Peyer's patch (tissue), 4 donors: ENCODE data around the gene ZNF236. TPM values are rescaled to one million over a fixed set of nuclear protein-coding genes. Genes with fewer than 3 reads are reported as not detected.

Source experiments
- DNase-seq, 3 donors: peaks; one replicate each; pipeline ENCODE4 v3.0.0-alpha.2; 2017 to 2019
- H3K27ac ChIP-seq, 4 donors: fragments of 200-600 bp; sonication (generic); one replicate each; pipeline ENCODE4 v1.5.1; 2016 to 2019
- H3K27me3 ChIP-seq, 2 donors: fragments of 200-600 bp; sonication (generic); one replicate each; pipeline ENCODE4 v1.5.1; 2019
- H3K36me3 ChIP-seq, 3 donors: fragments of 200-600 bp; sonication (generic); one replicate each; pipeline ENCODE4 v1.5.1; 2016 to 2019
- H3K4me1 ChIP-seq, 4 donors: fragments of 200-600 bp; sonication (generic); one replicate each; pipeline ENCODE4 v1.5.1; 2016 to 2019
- H3K4me3 ChIP-seq, 4 donors: fragments of 200-600 bp; sonication (generic); 1 replicate in 3 of 4; 2 replicates in 1 of 4; pipeline ENCODE4 v1.5.1; 2016 to 2019; ENCODE audit warnings: mild to moderate bottlenecking in 1 of 4
- H3K9me3 ChIP-seq, 4 donors: fragments of 200-600 bp; sonication (generic); one replicate each; pipeline ENCODE4 v1.5.1; 2016 to 2019; ENCODE audit warnings: mild to moderate bottlenecking in 1 of 4
- POLR2A ChIP-seq, 2 donors: fragments of 450-650 bp; IDR thresholded peaks; one replicate each; pipeline ENCODE4 v1.5.1; 2017; ENCODE audit warnings: antibody characterized with exemption in 2 of 2, mild to moderate bottlenecking in 2 of 2, moderate library complexity in 2 of 2
- total RNA-seq, 4 donors: library from RNA; depleted of rRNA; stranded (reverse); fragments of >200 nt; gene quantifications; one replicate each; pipeline ENCODE4 v1.1.0, GENCODE V29; 2016
- TF ChIP-seq, protein P1 (sequence below), 6 experiments: fragments of 450-650 bp in 4 of 6; fragments of 200-600 bp in 2 of 6; sonication (generic) in 1 of 6; IDR thresholded peaks; one replicate each; pipeline ENCODE4 v1.5.1; 2017 to 2019; ENCODE audit warnings: antibody characterized with exemption in 6 of 6, mild to moderate bottlenecking in 3 of 6, moderate library complexity in 1 of 6

The ZNF236 gene
- total RNA-seq, 4 donors from 2014 or later, result 13.8 to 57.8 (median 27.7) TPM

GRCh38 chr18:77009675-77010074 is 187.3 kb downstream of the ZNF236 start:
- H3K27ac ChIP-seq, result no peak overlapping the region
- H3K9me3 ChIP-seq, result no peaks in the 10 kb centered on the region
- no peaks in the 10 kb centered on the region for H3K4me1 ChIP-seq
- no peak for TF ChIP-seq POLR2A (IDR thresholded peaks at IDR 0.05)
- TF ChIP-seq, protein P1, sequence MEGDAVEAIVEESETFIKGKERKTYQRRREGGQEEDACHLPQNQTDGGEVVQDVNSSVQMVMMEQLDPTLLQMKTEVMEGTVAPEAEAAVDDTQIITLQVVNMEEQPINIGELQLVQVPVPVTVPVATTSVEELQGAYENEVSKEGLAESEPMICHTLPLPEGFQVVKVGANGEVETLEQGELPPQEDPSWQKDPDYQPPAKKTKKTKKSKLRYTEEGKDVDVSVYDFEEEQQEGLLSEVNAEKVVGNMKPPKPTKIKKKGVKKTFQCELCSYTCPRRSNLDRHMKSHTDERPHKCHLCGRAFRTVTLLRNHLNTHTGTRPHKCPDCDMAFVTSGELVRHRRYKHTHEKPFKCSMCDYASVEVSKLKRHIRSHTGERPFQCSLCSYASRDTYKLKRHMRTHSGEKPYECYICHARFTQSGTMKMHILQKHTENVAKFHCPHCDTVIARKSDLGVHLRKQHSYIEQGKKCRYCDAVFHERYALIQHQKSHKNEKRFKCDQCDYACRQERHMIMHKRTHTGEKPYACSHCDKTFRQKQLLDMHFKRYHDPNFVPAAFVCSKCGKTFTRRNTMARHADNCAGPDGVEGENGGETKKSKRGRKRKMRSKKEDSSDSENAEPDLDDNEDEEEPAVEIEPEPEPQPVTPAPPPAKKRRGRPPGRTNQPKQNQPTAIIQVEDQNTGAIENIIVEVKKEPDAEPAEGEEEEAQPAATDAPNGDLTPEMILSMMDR (IDR thresholded peaks at IDR 0.05), result no peak
- peaks cover 0 to 8% (median 0%) of the 10 kb centered on the region in 3 donors for H3K36me3 ChIP-seq
- no peaks in the 10 kb centered on the region for H3K27me3 ChIP-seq
- no peak overlapping the region for H3K4me3 ChIP-seq
- no peak for DNase-seq

- Histone ChIP-seq H3K4me3 (no peak overlapping the region), H3K27me3 (no peaks in the 10 kb centered on the region), H3K4me1 (no peaks in the 10 kb centered on the region), H3K27ac (no peak overlapping the region), H3K36me3 (peaks cover 0 to 25% (median 0%) of the 10 kb centered on the region in 3 donors), H3K9me3 (no peaks in the 10 kb centered on the region)
- no peak for DNase-seq
- TF ChIP-seq, protein P1 (IDR thresholded peaks at IDR 0.05), result no peak
- TF ChIP-seq POLR2A (IDR thresholded peaks at IDR 0.05), result no peak
Observed at GRCh38 chr18:77012120-77012519, 189.8 kb downstream of the ZNF236 start.

DNA sequence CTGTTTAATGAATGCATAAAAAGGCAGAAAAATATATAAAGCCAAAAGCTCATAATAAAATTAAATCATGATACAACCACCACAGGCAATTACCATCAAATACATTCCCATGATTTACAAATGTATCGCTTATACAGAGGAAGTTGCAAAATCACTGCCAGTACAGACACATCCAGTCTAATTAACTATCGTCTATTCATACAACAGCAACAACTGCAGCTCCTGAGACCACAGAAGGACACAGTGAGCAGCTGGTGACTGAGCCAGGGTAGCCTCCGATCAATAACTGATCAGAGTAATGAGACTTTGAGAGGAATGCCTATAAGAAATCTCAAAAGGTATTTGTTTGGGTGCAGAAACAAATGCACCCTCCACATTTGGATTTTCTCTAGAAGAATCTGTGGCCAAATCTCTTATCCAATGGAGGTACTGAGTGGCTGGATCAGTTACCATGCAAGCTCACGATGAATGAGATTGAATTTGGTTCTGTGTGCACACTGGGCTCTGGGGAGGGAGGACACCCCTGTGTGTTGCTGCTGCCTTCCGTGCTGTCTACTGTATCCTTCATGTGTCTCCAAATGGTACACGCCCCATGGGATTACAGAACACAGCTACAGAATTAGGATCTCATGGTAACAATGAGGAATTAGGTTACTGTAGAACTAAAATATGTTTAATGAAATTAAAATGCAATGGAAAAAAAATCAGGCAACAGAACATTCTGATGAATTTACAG is 190.6 kb downstream of the ZNF236 start:
- TF ChIP-seq, protein P1 (IDR thresholded peaks at IDR 0.05), result no peak
- no peak for TF ChIP-seq POLR2A (IDR thresholded peaks at IDR 0.05)
- Histone ChIP-seq H3K36me3 (peaks cover 0 to 26% (median 0%) of the 10 kb centered on the region in 3 donors), H3K27ac (no peak overlapping the region), H3K9me3 (no peaks in the 10 kb centered on the region), H3K27me3 (no peaks in the 10 kb centered on the region), H3K4me3 (no peak overlapping the region), H3K4me1 (no peaks in the 10 kb centered on the region)
- DNase-seq, result no peak

DNA sequence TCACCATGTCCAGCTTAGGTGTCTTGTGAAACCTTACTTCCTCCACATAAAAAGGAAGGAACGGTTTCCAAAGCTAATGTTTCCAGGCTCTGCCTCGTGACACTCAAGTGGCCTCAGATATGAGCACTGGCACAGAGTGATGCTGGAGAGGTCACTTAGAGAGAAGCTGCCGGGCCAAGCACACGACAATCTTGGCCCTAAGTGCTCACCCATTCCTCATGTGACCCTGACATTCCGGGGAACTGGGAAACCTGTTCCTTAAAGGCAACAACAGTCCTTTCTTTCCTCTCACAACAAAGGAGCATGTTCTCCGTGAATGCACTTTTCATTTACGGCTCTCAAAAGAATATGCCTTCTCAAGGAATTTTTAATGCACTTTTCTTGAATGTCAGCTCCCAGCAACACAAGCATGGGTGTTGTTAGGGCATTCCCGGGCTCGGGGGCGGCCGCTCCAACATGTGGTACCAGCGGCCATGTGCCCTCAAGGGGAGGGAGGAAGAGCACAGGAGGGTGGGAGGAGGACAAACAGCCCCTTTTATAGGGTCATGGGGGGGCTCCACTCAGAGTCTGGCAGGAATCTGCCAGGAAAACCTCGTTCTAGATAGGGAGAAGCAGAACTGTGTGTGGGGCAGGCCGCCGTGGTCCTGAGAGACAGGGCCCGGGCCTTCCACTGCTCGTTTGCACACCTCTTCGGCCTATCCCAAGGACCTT is 191.6 kb downstream of the ZNF236 start:
- Histone ChIP-seq H3K9me3 (no peaks in the 10 kb centered on the region), H3K27ac (peak overlapping the region in 2 of 4 donors; percentile 8 to 12), H3K4me1 (no peaks in the 10 kb centered on the region), H3K36me3 (peaks cover 0 to 26% (median 0%) of the 10 kb centered on the region in 3 donors), H3K4me3 (no peak overlapping the region), H3K27me3 (no peaks in the 10 kb centered on the region)
- TF ChIP-seq POLR2A (IDR thresholded peaks at IDR 0.05), result no peak
- TF ChIP-seq, protein P1 (IDR thresholded peaks at IDR 0.05), result no peak
- DNase-seq, result no peak

DNA sequence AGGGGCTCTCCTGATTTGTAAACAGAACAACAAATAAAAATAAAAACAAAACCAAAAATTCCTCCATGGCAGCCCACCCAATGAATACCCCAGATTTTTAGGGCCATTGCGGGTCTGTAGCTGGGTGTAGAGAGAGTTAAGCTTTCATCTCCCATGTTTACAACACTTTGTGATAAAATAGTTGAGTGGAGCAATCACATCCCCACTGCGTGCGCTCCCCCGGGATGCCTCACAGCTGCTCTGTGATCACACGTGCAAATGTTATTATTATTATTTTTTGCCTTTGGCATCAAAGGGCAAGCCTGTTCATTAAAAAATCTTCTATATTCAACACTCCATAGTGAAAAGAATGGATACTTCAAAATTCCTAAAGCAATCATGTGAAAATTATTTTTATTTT is 192.2 kb downstream of the ZNF236 start:
- no peak for DNase-seq
- TF ChIP-seq POLR2A (IDR thresholded peaks at IDR 0.05), result no peak
- TF ChIP-seq, protein P1 (IDR thresholded peaks at IDR 0.05), result no peak
- Histone ChIP-seq H3K4me3 (no peak overlapping the region), H3K27me3 (no peaks in the 10 kb centered on the region), H3K27ac (peak overlapping the region in 1 of 4 donors; percentile 8), H3K36me3 (peaks cover 0 to 23% (median 0%) of the 10 kb centered on the region in 3 donors), H3K9me3 (no peaks in the 10 kb centered on the region), H3K4me1 (no peaks in the 10 kb centered on the region)
